Colonic mucosa (tissue), 4 donors: ENCODE measurements around the gene RGMB. TPM values are rescaled to one million over a fixed set of nuclear protein-coding genes. Genes with fewer than 3 reads are reported as not detected.
A peak's percentile ranks its signal among the peaks of the same experiment; 100 is the strongest.

Experiments
- DNase-seq: peaks from one replicate; pipeline ENCODE4 v3.0.0-alpha.2; 2020
- H3K27ac ChIP-seq: fragments of 200-600 bp; one replicate; pipeline ENCODE4 v1.8.0; 2021
- H3K27me3 ChIP-seq: fragments of 200-600 bp; one replicate; pipeline ENCODE4 v1.8.0; 2021
- H3K36me3 ChIP-seq: fragments of 200-600 bp; one replicate; pipeline ENCODE4 v1.8.0; 2021
- H3K4me1 ChIP-seq: fragments of 200-600 bp; one replicate; pipeline ENCODE4 v1.8.0; 2021; ENCODE audit warnings: mild to moderate bottlenecking
- H3K4me3 ChIP-seq: fragments of 200-600 bp; one replicate; pipeline ENCODE4 v1.8.0; 2021
- H3K9ac ChIP-seq, 2 donors: one replicate each; pipeline ENCODE4 v1.7.0; 2013; ENCODE audit warnings: control low read depth in 2 of 2, low read depth in 2 of 2, low read length in 2 of 2
- H3K9me3 ChIP-seq: fragments of 200-600 bp; one replicate; pipeline ENCODE4 v1.8.0; 2021
- intact Hi-C: fragments of 100-400 bp; cut with DNase I; formaldehyde crosslinking; loops from one replicate; pipeline ENCODE4 v1.14.1; 2022
- total RNA-seq, 2 donors: library from RNA; stranded (reverse); fragmentation: NEBNext Ultra II Directional in 1 of 2; extraction: Animal tissue kit (Norgen Biotek cat#: 25700) in 1 of 2; gene quantifications; one replicate each; pipeline ENCODE4 v1.2.1, GENCODE V29; 2021
- TF ChIP-seq, protein P1 (sequence below): fragments of 200-600 bp; IDR thresholded peaks from one replicate; pipeline ENCODE4 v1.8.0; 2022; ENCODE audit warnings: antibody characterized with exemption, mild to moderate bottlenecking
- donor health status: healthy.
- donor health status: DM: no; HTN: no; CAD: no.
- donor health status: DM: no; HTN: no; CAD: no.

Gene RGMB
- total RNA-seq, 2 donors from 2014 or later, result 67.7 to 69.6 TPM

DNA sequence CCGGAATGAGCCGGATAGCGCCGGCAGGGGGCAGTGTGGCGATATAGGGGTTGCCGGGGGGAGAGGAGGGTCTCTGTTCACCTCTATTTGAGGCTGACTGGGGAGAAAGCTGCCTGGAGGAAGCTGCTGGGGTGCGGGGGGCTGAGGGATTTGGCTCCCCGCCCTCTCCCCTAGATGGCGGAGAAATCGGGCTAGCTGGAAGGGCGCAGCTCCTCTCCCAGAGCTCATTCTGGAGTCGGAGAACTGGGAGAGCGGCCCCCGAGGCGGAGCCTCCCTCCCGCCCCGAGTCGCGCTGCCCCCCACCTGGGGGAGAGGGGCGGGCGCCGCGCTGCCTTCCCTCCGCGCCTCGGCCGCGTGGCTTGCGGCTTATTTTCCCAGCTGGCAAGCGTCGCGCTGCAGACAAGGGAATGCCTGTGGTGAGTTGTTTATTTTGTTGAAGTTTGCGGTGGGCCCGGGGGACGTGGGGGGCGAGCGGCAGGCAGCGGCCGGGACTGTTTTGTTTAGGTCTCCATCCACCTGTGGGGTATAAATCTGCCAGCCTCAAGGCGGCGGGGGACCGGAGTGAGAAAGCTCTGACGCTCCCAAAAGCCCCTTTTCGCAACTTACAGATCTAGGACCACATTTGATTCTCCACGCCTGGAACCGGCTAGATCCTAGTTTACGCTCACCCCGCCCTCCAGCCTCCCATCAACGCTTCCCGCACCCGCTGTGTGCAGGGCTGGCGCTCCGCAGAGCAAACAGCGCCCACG is 4.1 kb upstream of the RGMB start:
- Histone ChIP-seq H3K4me3 (peak overlapping the region; percentile 65), H3K9ac (peak overlapping the region; percentile 78 to 97), H3K9me3 (no peaks in the 10 kb centered on the region), H3K27ac (peak overlapping the region; percentile 79), H3K36me3 (no peaks in the 10 kb centered on the region), H3K4me1 (no peaks in the 10 kb centered on the region), H3K27me3 (no peaks in the 10 kb centered on the region)
- TF ChIP-seq, protein P1, sequence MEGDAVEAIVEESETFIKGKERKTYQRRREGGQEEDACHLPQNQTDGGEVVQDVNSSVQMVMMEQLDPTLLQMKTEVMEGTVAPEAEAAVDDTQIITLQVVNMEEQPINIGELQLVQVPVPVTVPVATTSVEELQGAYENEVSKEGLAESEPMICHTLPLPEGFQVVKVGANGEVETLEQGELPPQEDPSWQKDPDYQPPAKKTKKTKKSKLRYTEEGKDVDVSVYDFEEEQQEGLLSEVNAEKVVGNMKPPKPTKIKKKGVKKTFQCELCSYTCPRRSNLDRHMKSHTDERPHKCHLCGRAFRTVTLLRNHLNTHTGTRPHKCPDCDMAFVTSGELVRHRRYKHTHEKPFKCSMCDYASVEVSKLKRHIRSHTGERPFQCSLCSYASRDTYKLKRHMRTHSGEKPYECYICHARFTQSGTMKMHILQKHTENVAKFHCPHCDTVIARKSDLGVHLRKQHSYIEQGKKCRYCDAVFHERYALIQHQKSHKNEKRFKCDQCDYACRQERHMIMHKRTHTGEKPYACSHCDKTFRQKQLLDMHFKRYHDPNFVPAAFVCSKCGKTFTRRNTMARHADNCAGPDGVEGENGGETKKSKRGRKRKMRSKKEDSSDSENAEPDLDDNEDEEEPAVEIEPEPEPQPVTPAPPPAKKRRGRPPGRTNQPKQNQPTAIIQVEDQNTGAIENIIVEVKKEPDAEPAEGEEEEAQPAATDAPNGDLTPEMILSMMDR, result peak; percentile 40
- DNase-seq, result peak; percentile 79
- intact Hi-C loops, result no loop called here

DNA sequence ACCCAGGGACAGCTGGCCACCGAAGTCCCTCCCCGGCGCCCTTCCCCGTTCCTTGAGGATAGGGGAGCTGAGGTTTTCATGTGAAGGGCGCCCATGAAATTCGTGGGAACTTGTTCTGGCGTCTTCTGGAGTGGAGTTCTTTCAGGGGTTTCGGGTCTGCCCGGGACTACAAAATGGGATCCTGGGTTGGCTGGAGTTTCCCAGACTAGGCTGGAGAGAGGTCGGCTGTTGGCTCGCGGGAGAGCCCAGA is 3.6 kb upstream of the RGMB start:
- Histone ChIP-seq H3K4me3 (peak overlapping the region; percentile 65), H3K27me3 (no peaks in the 10 kb centered on the region), H3K9ac (peak overlapping the region; percentile 78 to 97), H3K9me3 (no peaks in the 10 kb centered on the region), H3K36me3 (no peaks in the 10 kb centered on the region), H3K27ac (peak overlapping the region; percentile 79), H3K4me1 (no peaks in the 10 kb centered on the region)
- TF ChIP-seq, protein P1, result no peak
- no peak for DNase-seq
- intact Hi-C loops, result no loop called here

DNA sequence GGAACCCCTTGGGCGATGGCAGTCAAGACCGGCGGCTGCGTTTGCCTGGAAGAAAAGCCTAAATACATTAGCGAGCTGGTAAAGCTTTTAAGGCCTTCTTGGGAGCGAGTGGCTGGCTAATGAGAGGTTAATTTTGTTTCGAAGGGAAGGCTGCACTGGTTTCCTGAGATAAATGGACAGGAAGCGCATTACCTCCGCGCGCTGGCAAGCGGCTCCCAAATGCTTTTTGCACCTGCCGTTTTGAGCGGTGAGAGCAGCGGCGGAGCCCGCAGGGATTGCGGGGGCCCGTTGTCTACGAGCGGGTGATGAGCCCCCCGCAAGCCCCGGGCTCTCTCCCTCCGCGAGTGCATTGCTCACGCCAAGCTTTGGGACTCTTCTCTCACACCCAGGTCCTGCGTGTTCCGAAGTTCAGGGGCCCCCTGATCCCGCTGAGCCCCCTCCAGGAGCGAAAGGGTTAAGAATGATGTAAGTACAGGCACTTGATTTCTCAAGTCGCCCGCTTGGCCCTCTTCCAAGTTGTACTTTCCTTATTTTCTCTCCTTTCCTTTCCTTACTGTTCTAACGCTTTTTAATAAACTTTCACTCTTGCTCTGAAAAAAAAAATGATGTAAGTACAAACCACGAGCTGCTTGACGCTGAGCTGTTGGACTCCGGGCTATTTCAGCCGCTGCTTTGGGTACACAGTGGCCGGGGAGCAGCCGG is 3.1 kb upstream of the RGMB start:
- Histone ChIP-seq H3K9ac (peak overlapping the region; percentile 78 to 97), H3K36me3 (no peaks in the 10 kb centered on the region), H3K9me3 (no peaks in the 10 kb centered on the region), H3K4me1 (no peaks in the 10 kb centered on the region), H3K4me3 (peak overlapping the region; percentile 65), H3K27ac (peak overlapping the region; percentile 79), H3K27me3 (no peaks in the 10 kb centered on the region)
- DNase-seq, result peak; percentile 81
- intact Hi-C loops, result no loop called here
- TF ChIP-seq, protein P1, result no peak

DNA sequence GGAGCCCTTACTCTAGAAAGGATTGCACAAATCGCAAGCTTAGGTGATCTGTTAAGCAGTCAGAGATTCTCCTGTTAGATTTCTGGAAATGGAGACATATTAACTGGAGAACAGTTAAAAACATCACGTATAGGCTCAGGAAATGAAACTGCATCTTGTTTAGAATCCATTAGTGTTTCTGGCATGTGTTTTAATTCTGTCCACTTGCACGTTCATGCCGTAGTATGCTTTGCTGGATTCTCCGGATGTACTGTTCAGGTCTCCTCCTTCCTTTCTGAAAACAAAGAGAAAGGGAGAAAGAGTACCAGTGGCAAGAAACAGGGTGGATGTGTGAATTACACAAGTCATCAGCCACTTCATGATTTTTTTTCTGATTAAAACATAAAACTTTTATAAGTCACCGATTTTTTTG is 2.5 kb upstream of the RGMB start:
- H3K27ac ChIP-seq, result peak overlapping the region; percentile 79
- DNase-seq, result no peak
- intact Hi-C loops, result no loop called here
- TF ChIP-seq, protein P1, result no peak
- peak overlapping the region; percentile 65 for H3K4me3 ChIP-seq
- H3K9ac ChIP-seq, result peak overlapping the region; percentile 78 to 97
- no peaks in the 10 kb centered on the region for H3K4me1 ChIP-seq
- H3K9me3 ChIP-seq, result no peaks in the 10 kb centered on the region
- H3K27me3 ChIP-seq, result no peaks in the 10 kb centered on the region
- H3K36me3 ChIP-seq, result no peaks in the 10 kb centered on the region

DNA sequence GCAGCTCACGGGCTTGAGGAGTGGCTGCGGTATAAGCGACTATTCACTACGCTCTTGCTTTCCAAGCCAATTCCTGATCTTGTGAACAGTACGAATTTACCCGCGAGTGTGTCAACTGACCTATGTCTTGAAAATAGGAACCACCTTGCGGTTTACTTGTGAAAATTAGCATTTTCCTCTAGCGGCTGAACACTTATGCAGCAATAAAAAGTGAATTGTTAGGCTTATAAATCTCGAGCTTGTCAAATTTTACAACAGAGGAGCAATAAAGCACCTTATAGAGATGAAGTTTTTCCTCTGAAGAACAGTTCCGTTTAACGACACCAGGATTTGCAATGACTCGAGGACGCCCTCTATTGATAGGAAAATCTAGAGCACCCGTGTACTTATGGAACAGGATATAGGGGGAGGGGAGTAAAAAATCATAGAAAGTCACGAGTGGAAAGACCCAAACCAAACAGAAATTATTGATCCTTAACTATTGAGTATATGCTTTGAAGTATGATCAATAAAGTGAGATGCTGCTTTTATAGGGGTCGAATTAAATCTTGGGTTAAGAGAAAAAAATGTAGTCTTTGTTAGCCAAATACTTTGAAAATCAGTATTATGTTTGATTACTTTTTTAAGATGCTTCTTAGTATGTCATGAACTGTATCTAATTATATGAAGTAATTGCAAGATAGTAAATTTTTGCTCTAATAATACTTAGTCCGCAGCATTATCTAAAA is 1.9 kb upstream of the RGMB start:
- H3K27me3 ChIP-seq, result no peaks in the 10 kb centered on the region
- H3K4me1 ChIP-seq, result no peaks in the 10 kb centered on the region
- peak overlapping the region; percentile 79 for H3K27ac ChIP-seq
- no peaks in the 10 kb centered on the region for H3K9me3 ChIP-seq
- intact Hi-C loops, result no loop called here
- H3K4me3 ChIP-seq, result peak overlapping the region; percentile 65
- peak overlapping the region in 1 of 2 donors; percentile 97 for H3K9ac ChIP-seq
- H3K36me3 ChIP-seq, result no peaks in the 10 kb centered on the region
- DNase-seq, result peak; percentile 92
- TF ChIP-seq, protein P1, result peak; percentile 94
